Sigmoid colon (tissue), 7 donors: ENCODE results near the gene RHCE. TPM values are rescaled to one million over a fixed set of nuclear protein-coding genes. Genes with fewer than 3 reads are reported as not detected.
"Not testable (repeated sequence)": the region's sequence is repeated elsewhere in the genome, so short reads cannot be mapped to it uniquely, and the experiment has no call there.

ENCODE experiments used
- DNase-seq: peaks from one replicate; pipeline ENCODE4 v3.0.0-alpha.2; 2019
- H3K27ac ChIP-seq, 4 donors: fragments of 200-600 bp; sonication (generic); one replicate each; pipeline ENCODE4 v1.5.1; 2016 to 2019; ENCODE audit warnings: mild to moderate bottlenecking in 1 of 4
- H3K27me3 ChIP-seq, 3 donors: fragments of 200-600 bp; sonication (generic); one replicate each; pipeline ENCODE4 v1.5.1; 2019; ENCODE audit warnings: mild to moderate bottlenecking in 1 of 3
- H3K36me3 ChIP-seq, 4 donors: fragments of 200-600 bp; sonication (generic); one replicate each; pipeline ENCODE4 v1.5.1; 2016 to 2019
- H3K4me1 ChIP-seq, 4 donors: fragments of 200-600 bp; sonication (generic); one replicate each; pipeline ENCODE4 v1.5.1; 2017 to 2019
- H3K4me3 ChIP-seq, 4 donors: fragments of 200-600 bp; sonication (generic); one replicate each; pipeline ENCODE4 v1.5.1; 2017 to 2019; ENCODE audit warnings: mild to moderate bottlenecking in 2 of 4, moderate library complexity in 1 of 4
- H3K9me3 ChIP-seq, 4 donors: fragments of 200-600 bp in 3 of 4; sonication (generic) in 3 of 4; one replicate each; pipeline versions ENCODE4 v1.5.1 to v1.6.1; 2013 to 2019
- CTCF ChIP-seq, 4 experiments: fragments of 450-650 bp in 3 of 4; fragments of 200-600 bp in 1 of 4; IDR thresholded peaks; one replicate each; pipeline ENCODE4 v1.5.1; 2016 to 2019; ENCODE audit warnings: antibody characterized with exemption in 4 of 4, mild to moderate bottlenecking in 3 of 4, moderate library complexity in 2 of 4
- EP300 ChIP-seq, 4 donors: sonication (generic); formaldehyde crosslinking; IDR thresholded peaks; one replicate each; pipeline ENCODE4 v1.6.1; 2017; ENCODE audit warnings: antibody characterized with exemption in 4 of 4
- POLR2A ChIP-seq, 2 donors: fragments of 450-650 bp; IDR thresholded peaks; one replicate each; pipeline ENCODE4 v1.6.1; 2016; ENCODE audit warnings: antibody characterized with exemption in 2 of 2, mild to moderate bottlenecking in 2 of 2, moderate library complexity in 2 of 2
- POLR2AphosphoS5 ChIP-seq, 4 donors: sonication (generic); formaldehyde crosslinking; IDR thresholded peaks; one replicate each; pipeline ENCODE4 v1.6.1; 2017; ENCODE audit warnings: antibody characterized with exemption in 4 of 4
- WGBS, 2 donors: extraction: QIAGEN DNeasy Blood & Tissue Kit; methylation state at CpG; one replicate each; pipeline ENCODE4 v1.1.7; 2013; 5-methylcytosine and 5-hydroxymethylcytosine counted together
- intact Hi-C: fragments of 100-400 bp; cut with DNase I; formaldehyde crosslinking; loops from one replicate; pipeline ENCODE4 v1.15.1; 2023
- polyA plus RNA-seq, 3 donors: library from polyadenylated mRNA; stranded (reverse); fragments of 200-250 nt; gene quantifications; one replicate each; pipeline ENCODE4 v1.2.3, GENCODE V29; 2013
- total RNA-seq, 4 donors: library from RNA; depleted of rRNA; stranded (reverse); fragments of >200 nt; gene quantifications; one replicate each; pipeline ENCODE4 v1.1.0, GENCODE V29; 2016
- donor health status: healthy with polysubstance abuse.
- donor health status: Bipolar disorder and iron deficiency.
- donor health status: healthy.

RHCE gene
- total and polyA plus RNA-seq, 7 donors: 0.07 to 0.83 (median 0.36) TPM; not detected in 4

- DNase-seq: no peak
- Histone ChIP-seq H3K4me1 (peaks cover 0 to 18% (median 10%) of the 10 kb centered on the region in 4 donors), H3K9me3 (no peaks in the 10 kb centered on the region), H3K27ac (no peak overlapping the region), H3K36me3 (peaks cover 0 to 53% (median 5%) of the 10 kb centered on the region in 4 donors), H3K4me3 (no peak overlapping the region), H3K27me3 (no peaks in the 10 kb centered on the region)
- WGBS, 2 donors: 83 to 90% methylated on average over 4 of the region's 4 CpGs
- no peak for TF ChIP-seq CTCF (IDR thresholded peaks at IDR 0.05)
- intact Hi-C loops: no loop called here
Observed at GRCh38 chr1:25456502-25456901, 35.9 kb upstream of the RHCE start.

- H3K9me3 ChIP-seq: no peaks in the 10 kb centered on the region
- H3K4me1 ChIP-seq: no peaks in the 10 kb centered on the region
- no peak overlapping the region for H3K27ac ChIP-seq
- DNase-seq: no peak
- WGBS, 2 donors: 92 to 93% methylated on average over 3 of the region's 3 CpGs
- intact Hi-C loops: no loop called here
- H3K27me3 ChIP-seq: no peaks in the 10 kb centered on the region
- no peak overlapping the region for H3K4me3 ChIP-seq
- no peak for TF ChIP-seq POLR2AphosphoS5 (IDR thresholded peaks at IDR 0.05)
- TF ChIP-seq POLR2A (IDR thresholded peaks at IDR 0.05): no peak
- no peak for TF ChIP-seq CTCF (IDR thresholded peaks at IDR 0.05)
- no peak for TF ChIP-seq EP300 (IDR thresholded peaks at IDR 0.05)
- H3K36me3 ChIP-seq: peaks cover 0 to 59% (median 7%) of the 10 kb centered on the region in 4 donors
Observed at GRCh38 chr1:25451908-25452307, 31.3 kb upstream of the RHCE start.

GRCh38 chr1:25450891-25451290, 30.3 kb upstream of the RHCE start:
- 92 to 97% methylated on average over 2 of the region's 2 CpGs for WGBS, 2 donors

GRCh38 chr1:25447547-25447946, 26.9 kb upstream of the RHCE start:
- intact Hi-C loops: no loop called here
- TF ChIP-seq EP300 (IDR thresholded peaks at IDR 0.05): no peak
- Histone ChIP-seq H3K9me3 (no peaks in the 10 kb centered on the region), H3K27me3 (no peaks in the 10 kb centered on the region), H3K27ac (no peak overlapping the region), H3K4me1 (peaks cover 0 to 8% (median 3%) of the 10 kb centered on the region in 4 donors), H3K4me3 (no peak overlapping the region), H3K36me3 (peaks cover 0 to 36% (median 4%) of the 10 kb centered on the region in 4 donors)
- no peak for DNase-seq

More at GRCh38 chr1:25450891-25451290, 30.3 kb upstream of the RHCE start:
- Histone ChIP-seq H3K27me3 (no peaks in the 10 kb centered on the region), H3K9me3 (no peaks in the 10 kb centered on the region), H3K36me3 (peaks cover 0 to 50% (median 7%) of the 10 kb centered on the region in 4 donors), H3K4me1 (peaks cover 0 to 5% (median under 1%) of the 10 kb centered on the region in 4 donors), H3K27ac (no peak overlapping the region), H3K4me3 (no peak overlapping the region)
- TF ChIP-seq CTCF (IDR thresholded peaks at IDR 0.05) (no peak), EP300 (IDR thresholded peaks at IDR 0.05) (no peak), POLR2AphosphoS5 (IDR thresholded peaks at IDR 0.05) (no peak), POLR2A (IDR thresholded peaks at IDR 0.05) (no peak)
- intact Hi-C loops: no loop called here
- no peak for DNase-seq

GRCh38 chr1:25445993-25446538, 25.4 kb upstream of the RHCE start:
- H3K27me3 ChIP-seq: no peaks in the 10 kb centered on the region
- peaks cover 0 to 21% (median 7%) of the 10 kb centered on the region in 4 donors for H3K4me1 ChIP-seq
- H3K9me3 ChIP-seq: no peaks in the 10 kb centered on the region
- no peak for TF ChIP-seq POLR2AphosphoS5 (IDR thresholded peaks at IDR 0.05)
- no peak for TF ChIP-seq CTCF (IDR thresholded peaks at IDR 0.05)
- TF ChIP-seq EP300 (IDR thresholded peaks at IDR 0.05): no peak
- no peak for TF ChIP-seq POLR2A (IDR thresholded peaks at IDR 0.05)
- no peak overlapping the region for H3K4me3 ChIP-seq
- no peak overlapping the region for H3K27ac ChIP-seq
- H3K36me3 ChIP-seq: peaks cover 0 to 36% (median 4%) of the 10 kb centered on the region in 4 donors
- DNase-seq: no peak
- intact Hi-C loops: no loop called here
- WGBS, 2 donors: 69 to 86% methylated on average over 2 of the region's 2 CpGs

GRCh38 chr1:25444604-25445003, 24.0 kb upstream of the RHCE start:
- H3K4me3 ChIP-seq, H3K27me3 ChIP-seq, H3K9me3 ChIP-seq, intact Hi-C loops, H3K27ac ChIP-seq, DNase-seq: not testable (repeated sequence)
- 78 to 90% methylated on average over 5 of the region's 5 CpGs for WGBS, 2 donors
- Histone ChIP-seq H3K4me1 (peaks cover 0 to 21% (median 7%) of the 10 kb centered on the region in 4 donors), H3K36me3 (peaks cover 0 to 26% (median 4%) of the 10 kb centered on the region in 4 donors)
